IPS DF 4.7 (cell line): ENCODE data around the gene ADAMTSL4.

ENCODE experiments used
- DNase-seq: peaks from one replicate; pipeline ENCODE4 v3.0.0-alpha.2; 2013; ENCODE audit warnings: low spot score; ENCODE audit errors: extremely low read depth

ADAMTSL4 gene

GRCh38 chr1:150534002-150534401, 15.2 kb upstream of the ADAMTSL4 start:
- DNase-seq = no peak

- DNase-seq = no peak
Measured at GRCh38 chr1:150535511-150536287, 13.5 kb upstream of the ADAMTSL4 start.

- DNase-seq = no peak
Measured at GRCh38 chr1:150536836-150537731, 12.1 kb upstream of the ADAMTSL4 start.

- no peak for DNase-seq
Measured at GRCh38 chr1:150537732-150538684, 11.2 kb upstream of the ADAMTSL4 start.

GRCh38 chr1:150543500-150544143, 5.6 kb upstream of the ADAMTSL4 start:
- DNase-seq = no peak

GRCh38 chr1:150544204-150544603, 5.0 kb upstream of the ADAMTSL4 start:
- DNase-seq = no peak

GRCh38 chr1:150545486-150546032, 3.6 kb upstream of the ADAMTSL4 start:
- no peak for DNase-seq

GRCh38 chr1:150546294-150546937, 2.8 kb upstream of the ADAMTSL4 start:
- DNase-seq = no peak

GRCh38 chr1:150548324-150548631, 930 bp upstream of the ADAMTSL4 start:
- DNase-seq = no peak

GRCh38 chr1:150549496-150550221, 451 bp downstream of the ADAMTSL4 start:
- DNase-seq = no peak

- DNase-seq = no peak
Measured at GRCh38 chr1:150550222-150551050, 1.2 kb downstream of the ADAMTSL4 start.

GRCh38 chr1:150551051-150551783, 2.0 kb downstream of the ADAMTSL4 start:
- no peak for DNase-seq

- DNase-seq = no peak
Measured at GRCh38 chr1:150551784-150552127, 2.5 kb downstream of the ADAMTSL4 start.

- no peak for DNase-seq
Measured at GRCh38 chr1:150552128-150552910, 3.1 kb downstream of the ADAMTSL4 start.

- no peak for DNase-seq
Measured at GRCh38 chr1:150552911-150553289, 3.7 kb downstream of the ADAMTSL4 start.

GRCh38 chr1:150553392-150554085, 4.3 kb downstream of the ADAMTSL4 start:
- no peak for DNase-seq

GRCh38 chr1:150554086-150554452, 4.9 kb downstream of the ADAMTSL4 start:
- no peak for DNase-seq
